Esophagus (tissue), 2 donors: ENCODE results near the gene HTR1E. TPM values are rescaled to one million over a fixed set of nuclear protein-coding genes. Genes with fewer than 3 reads are reported as not detected.
"Not testable (repeated sequence)": the region's sequence is repeated elsewhere in the genome, so short reads cannot be mapped to it uniquely, and the experiment has no call there.

Experiments used
- H3K27ac ChIP-seq, 2 donors: one replicate each; pipeline ENCODE4 v1.5.1; 2013; ENCODE audit warnings: low read depth in 2 of 2, mild to moderate bottlenecking in 2 of 2, inconsistent platforms in 1 of 2, low read length in 1 of 2, moderate library complexity in 1 of 2
- H3K27me3 ChIP-seq, 2 donors: one replicate each; pipeline ENCODE4 v1.6.1; 2013; ENCODE audit warnings: low read length in 2 of 2, control low read depth in 1 of 2, mild to moderate bottlenecking in 1 of 2; ENCODE audit not compliant: insufficient read depth in 2 of 2, control insufficient read depth in 1 of 2
- H3K36me3 ChIP-seq, 2 donors: one replicate each; pipeline ENCODE4 v1.6.1; 2013; ENCODE audit warnings: low read length in 1 of 2; ENCODE audit not compliant: control insufficient read depth in 2 of 2, insufficient read depth in 2 of 2
- H3K4me1 ChIP-seq, 2 donors: one replicate each; pipeline ENCODE4 v1.6.1; 2013; ENCODE audit warnings: low read length in 1 of 2; ENCODE audit not compliant: control insufficient read depth in 2 of 2, insufficient read depth in 2 of 2
- H3K4me3 ChIP-seq, 2 donors: one replicate each; pipeline ENCODE4 v1.5.1; 2013; ENCODE audit warnings: low read length in 2 of 2, mild to moderate bottlenecking in 2 of 2, low read depth in 1 of 2, moderate library complexity in 1 of 2
- H3K9me3 ChIP-seq, 2 donors: one replicate each; pipeline ENCODE4 v1.6.1; 2013; ENCODE audit warnings: mild to moderate bottlenecking in 2 of 2, low read depth in 1 of 2, low read length in 1 of 2, moderate library complexity in 1 of 2; ENCODE audit not compliant: control insufficient read depth in 2 of 2, insufficient read depth in 1 of 2
- WGBS, 2 donors: extraction: QIAGEN DNeasy Blood & Tissue Kit; methylation state at CpG; one replicate each; pipeline ENCODE4 v1.1.7; 2013; 5-methylcytosine and 5-hydroxymethylcytosine counted together
- polyA plus RNA-seq, 2 donors: library from polyadenylated mRNA; stranded (reverse); fragments of 200-250 nt; gene quantifications; one replicate each; pipeline ENCODE4 v1.2.3, GENCODE V29; 2013
- donor health status: healthy with polysubstance abuse.
- donor health status: Bipolar disorder and iron deficiency.

HTR1E gene
- polyA plus RNA-seq, 2 donors, result not detected

DNA sequence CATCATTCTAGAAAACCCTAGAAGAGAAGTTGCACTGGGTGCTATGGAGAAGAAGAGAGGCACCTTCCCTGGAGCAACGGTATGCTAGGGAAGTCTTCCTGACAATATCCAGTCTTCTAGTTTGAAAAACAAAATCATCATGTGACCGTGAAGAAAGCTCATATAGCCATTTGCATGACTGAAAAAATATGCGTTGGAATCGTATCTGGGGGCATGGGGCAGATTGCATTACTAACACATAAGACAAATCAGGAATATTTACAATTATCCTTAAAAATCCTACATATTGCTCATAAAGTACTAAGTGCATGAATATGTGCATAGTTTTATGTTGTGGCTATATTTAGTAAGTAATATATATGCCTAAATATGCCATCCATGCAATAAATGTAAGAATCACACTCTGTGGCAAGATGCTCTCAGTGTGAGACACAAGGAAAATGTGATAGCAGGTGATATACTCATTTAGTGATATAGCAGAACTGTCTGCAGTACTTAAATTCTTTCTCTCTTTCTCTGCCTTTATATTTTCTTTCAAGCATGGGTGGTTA, 26.8 kb downstream of the HTR1E start:
- H3K9me3 ChIP-seq, result no peaks in the 10 kb centered on the region
- no peak overlapping the region for H3K27ac ChIP-seq
- no peaks in the 10 kb centered on the region for H3K27me3 ChIP-seq
- H3K4me1 ChIP-seq, result no peaks in the 10 kb centered on the region
- H3K36me3 ChIP-seq, result no peaks in the 10 kb centered on the region
- no peak overlapping the region for H3K4me3 ChIP-seq
- 79 to 86% methylated on average over 4 of the region's 4 CpGs for WGBS, 2 donors

DNA sequence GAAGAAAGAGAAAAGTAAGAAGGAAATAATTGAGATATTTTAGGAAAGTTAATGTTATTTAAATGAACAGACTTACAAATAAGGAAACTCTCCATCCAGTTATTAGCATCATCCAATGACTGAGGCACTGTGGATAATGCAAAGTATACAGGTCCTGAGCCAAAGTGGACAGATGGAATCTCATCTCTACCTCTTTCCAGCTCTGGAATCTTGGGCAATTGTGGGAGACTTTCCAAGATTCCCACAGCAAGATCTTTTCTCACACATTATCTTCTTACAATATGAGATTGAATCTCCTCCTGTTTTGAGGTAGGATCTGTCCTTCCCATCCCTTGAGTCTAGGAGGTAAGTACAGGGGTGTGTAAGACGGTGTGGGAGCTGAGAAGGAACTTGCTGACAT, 28.9 kb downstream of the HTR1E start:
- no peaks in the 10 kb centered on the region for H3K9me3 ChIP-seq
- WGBS, 2 donors, result 75 to 83% methylated on average over 1 of the region's 1 CpG
- H3K36me3 ChIP-seq, result no peaks in the 10 kb centered on the region
- H3K27ac ChIP-seq, result no peak overlapping the region
- no peak overlapping the region for H3K4me3 ChIP-seq
- H3K4me1 ChIP-seq, result no peaks in the 10 kb centered on the region
- H3K27me3 ChIP-seq, result no peaks in the 10 kb centered on the region

DNA sequence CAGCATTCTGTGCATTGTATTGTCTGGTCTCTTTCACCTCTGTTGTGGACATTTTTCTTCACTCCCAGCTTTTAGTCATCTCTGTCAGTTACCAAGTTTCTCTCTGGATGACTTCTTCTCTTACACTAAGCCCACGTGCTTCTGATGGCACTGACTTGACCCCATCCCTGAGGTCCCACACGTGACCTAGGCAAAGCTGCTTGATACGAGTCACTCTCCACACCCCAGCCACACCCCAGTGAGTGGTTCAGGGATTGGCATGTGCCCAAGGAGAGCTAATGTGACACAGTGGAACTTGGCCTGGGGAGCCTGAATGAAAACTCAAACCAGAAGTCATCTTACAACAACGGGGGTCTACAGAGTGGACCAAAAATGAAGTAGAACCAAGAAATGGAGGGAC, 32.2 kb downstream of the HTR1E start:
- Histone ChIP-seq H3K9me3 (no peaks in the 10 kb centered on the region), H3K4me3 (no peak overlapping the region), H3K4me1 (no peaks in the 10 kb centered on the region), H3K27me3 (no peaks in the 10 kb centered on the region), H3K36me3 (no peaks in the 10 kb centered on the region), H3K27ac (no peak overlapping the region)
- WGBS, 2 donors, result 40 to 48% methylated on average over 4 of the region's 4 CpGs

DNA sequence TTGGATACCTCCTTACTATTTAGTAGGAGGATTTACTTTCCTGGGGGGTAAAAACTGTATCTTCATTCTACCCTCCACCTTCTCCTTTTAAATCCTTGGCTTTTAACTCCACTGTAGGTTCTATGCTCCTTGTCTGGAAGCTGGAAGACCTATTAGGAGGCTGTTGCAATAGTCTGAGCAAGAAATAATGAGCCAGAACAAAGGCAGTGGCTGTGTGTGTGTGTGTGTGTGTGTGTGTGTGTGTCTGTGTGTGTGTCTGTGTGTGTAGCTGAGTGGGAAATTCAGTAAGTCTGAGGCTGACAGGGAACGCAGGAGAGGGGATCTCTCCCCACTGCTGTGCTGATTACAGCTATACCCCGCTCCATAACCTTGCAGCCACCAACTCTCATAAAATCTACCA, 35.8 kb downstream of the HTR1E start:
- 73 to 80% methylated on average over 2 of the region's 2 CpGs for WGBS, 2 donors
- Histone ChIP-seq H3K27me3 (no peaks in the 10 kb centered on the region), H3K36me3 (no peaks in the 10 kb centered on the region), H3K27ac (no peak overlapping the region), H3K9me3 (no peaks in the 10 kb centered on the region), H3K4me1 (no peaks in the 10 kb centered on the region), H3K4me3 (no peak overlapping the region)

DNA sequence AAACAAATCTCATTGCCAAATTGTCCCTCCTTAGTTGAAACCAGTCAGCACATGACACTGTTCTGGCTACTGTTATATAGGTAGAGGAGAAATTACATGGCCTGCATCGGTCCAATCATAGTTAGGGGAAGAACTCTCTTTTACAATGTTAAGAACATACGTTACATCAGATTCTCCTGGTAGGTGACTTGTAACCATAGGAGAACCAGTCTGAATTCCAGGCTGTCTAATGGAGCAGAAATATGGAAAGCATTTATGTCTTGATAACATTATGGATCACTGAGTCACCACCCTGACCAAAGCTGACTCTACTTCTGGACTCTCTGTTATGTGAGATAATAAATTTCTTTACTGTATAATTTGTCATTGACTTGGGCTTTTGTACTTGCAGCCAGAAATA, 40.9 kb downstream of the HTR1E start:
- Histone ChIP-seq H3K27ac (no peak overlapping the region), H3K9me3 (no peaks in the 10 kb centered on the region), H3K4me3 (no peak overlapping the region), H3K36me3 (no peaks in the 10 kb centered on the region), H3K4me1 (no peaks in the 10 kb centered on the region), H3K27me3 (no peaks in the 10 kb centered on the region)
- 89 to 90% methylated on average over 2 of the region's 2 CpGs for WGBS, 2 donors

DNA sequence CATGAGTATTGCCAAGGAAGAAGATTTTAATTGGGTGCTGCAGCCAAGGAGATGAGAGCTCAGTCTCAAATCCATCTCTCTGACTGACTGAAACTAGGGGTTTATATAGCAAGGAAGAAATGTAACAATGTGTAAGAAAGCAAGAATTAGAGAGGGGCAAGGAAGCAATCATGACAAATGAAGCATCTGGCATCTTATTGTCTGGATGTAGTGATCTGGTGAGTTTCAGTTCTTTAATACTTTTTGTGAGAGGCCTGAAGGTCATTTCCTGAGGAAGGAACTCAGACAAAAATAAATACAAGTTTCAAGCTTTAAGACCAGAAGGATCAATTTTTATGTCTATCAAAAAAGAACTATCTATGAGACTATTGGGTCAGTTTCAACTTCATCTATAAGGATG, 64.2 kb downstream of the HTR1E start:
- H3K36me3 ChIP-seq, result no peaks in the 10 kb centered on the region
- H3K27me3 ChIP-seq, result no peaks in the 10 kb centered on the region
- no peak overlapping the region for H3K27ac ChIP-seq
- H3K4me1 ChIP-seq, result no peaks in the 10 kb centered on the region
- H3K4me3 ChIP-seq, result no peak overlapping the region
- H3K9me3 ChIP-seq, result no peaks in the 10 kb centered on the region

DNA sequence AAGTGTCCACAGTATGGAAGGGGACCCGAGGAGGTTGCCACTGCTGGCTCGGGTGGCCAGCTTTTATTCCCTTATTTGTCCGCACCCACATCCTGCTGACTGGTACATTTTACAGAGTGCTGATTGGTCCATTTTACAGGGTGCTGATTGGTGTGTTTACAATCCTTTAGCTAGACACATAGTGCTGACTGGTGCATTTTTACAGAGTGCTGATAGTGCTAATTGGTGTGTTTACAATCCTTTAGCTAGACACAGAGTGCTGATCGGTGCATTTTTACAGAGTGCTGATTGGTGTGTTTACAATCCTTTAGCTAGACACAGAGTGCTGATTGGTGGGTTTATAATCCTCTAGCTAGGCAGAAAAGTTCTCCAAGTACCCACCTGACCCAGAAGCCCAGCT, 65.1 kb downstream of the HTR1E start:
- H3K27me3 ChIP-seq, H3K4me3 ChIP-seq, H3K9me3 ChIP-seq, H3K4me1 ChIP-seq, H3K27ac ChIP-seq, H3K36me3 ChIP-seq: not testable (repeated sequence)
- 89 to 91% methylated on average over 4 of the region's 4 CpGs for WGBS, 2 donors

DNA sequence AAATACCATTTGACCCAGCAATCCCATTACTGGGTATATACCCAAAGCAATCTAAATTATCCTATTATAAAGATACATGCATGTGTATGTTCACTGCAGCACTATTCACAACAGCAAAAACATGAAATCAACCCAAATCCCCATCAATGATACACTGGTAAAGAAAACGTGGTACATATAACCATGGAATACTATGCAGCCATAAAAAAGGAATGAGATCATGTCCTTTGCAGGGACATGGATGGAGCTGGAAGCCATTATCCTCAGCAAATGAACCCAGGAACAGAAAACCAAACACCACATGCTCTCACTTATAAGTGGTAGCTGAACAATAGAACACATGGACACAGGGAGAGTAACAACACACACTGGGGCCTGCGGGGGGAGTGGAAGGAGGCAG, 69.2 kb downstream of the HTR1E start:
- WGBS, 2 donors, result 80 to 86% methylated on average over 2 of the region's 2 CpGs
- not testable (repeated sequence) for H3K9me3 ChIP-seq

DNA sequence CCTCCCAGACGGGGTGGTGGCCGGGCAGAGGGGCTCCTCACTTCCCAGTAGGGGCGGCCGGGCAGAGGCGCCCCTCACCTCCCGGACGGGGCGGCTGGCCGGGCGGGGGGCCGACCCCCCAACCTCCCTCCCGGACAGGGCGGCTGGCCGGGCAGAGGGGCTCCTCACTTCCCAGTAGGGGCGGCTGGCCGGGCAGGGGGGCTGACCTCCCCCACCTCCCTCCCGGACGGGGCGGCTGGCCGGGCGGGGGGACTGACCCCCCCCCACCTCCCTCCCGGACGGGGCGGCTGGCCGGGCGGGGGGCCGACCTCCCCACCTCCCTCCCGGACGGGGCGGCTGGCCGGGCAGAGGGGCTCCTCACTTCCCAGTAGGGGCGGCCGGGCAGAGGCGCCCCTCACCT, 72.3 kb downstream of the HTR1E start:
- not testable (repeated sequence) for H3K27me3 ChIP-seq, H3K4me3 ChIP-seq, H3K9me3 ChIP-seq, H3K4me1 ChIP-seq, H3K36me3 ChIP-seq, H3K27ac ChIP-seq
- 95 to 96% methylated on average over 4 to 22 of the region's 34 CpGs for WGBS, 2 donors

More for the DNA sequence above, 69.2 kb downstream of the HTR1E start:
- not testable (repeated sequence) for H3K36me3 ChIP-seq, H3K27me3 ChIP-seq, H3K4me1 ChIP-seq, H3K4me3 ChIP-seq, H3K27ac ChIP-seq

DNA sequence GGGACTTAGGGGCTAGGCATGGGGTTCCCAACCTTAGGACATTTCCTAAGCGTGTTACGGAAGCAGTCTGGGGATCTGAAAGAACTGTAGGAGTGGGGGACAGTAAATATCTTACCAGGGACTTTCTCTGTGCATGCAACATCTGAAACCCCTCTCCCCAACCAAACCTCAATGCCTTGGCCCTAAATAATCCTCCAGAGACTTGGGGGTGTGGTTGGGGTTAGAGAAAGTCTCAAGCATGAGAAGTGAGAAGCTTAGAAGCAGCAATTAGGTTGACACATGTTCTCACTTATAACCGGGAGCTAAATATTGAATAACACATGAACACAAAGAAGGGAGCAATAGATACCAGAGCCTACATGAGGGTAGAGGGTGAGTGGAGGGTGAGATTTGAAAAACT, 74.7 kb downstream of the HTR1E start:
- Histone ChIP-seq H3K4me1 (no peaks in the 10 kb centered on the region), H3K27me3 (no peaks in the 10 kb centered on the region), H3K36me3 (no peaks in the 10 kb centered on the region), H3K9me3 (no peaks in the 10 kb centered on the region), H3K27ac (no peak overlapping the region), H3K4me3 (no peak overlapping the region)
- WGBS, 2 donors, result 91 to 92% methylated on average over 3 of the region's 3 CpGs
